Measurements from ENCODE around the gene CMSS1.

DNA sequence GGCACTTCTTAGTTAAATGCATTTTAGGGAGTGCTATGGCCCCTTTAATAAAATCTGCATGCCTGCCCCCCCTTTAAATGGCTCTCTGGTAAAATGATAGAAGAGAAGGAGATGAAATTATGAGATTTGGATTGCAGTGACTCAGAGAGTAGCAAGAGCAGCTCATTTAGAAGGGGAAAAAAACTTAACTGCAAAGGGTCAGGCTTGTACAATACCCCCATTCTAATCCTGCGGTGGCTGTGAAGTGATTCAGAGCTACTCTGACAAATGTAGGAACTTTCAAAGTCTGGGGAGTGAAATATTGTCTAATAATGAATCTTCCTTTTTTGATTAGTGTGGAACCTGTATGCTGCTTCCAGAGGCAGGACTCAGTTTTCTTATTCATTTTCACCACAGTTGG is 399.1 kb downstream of the CMSS1 start:
- TF ChIP-seq, protein P1, sequence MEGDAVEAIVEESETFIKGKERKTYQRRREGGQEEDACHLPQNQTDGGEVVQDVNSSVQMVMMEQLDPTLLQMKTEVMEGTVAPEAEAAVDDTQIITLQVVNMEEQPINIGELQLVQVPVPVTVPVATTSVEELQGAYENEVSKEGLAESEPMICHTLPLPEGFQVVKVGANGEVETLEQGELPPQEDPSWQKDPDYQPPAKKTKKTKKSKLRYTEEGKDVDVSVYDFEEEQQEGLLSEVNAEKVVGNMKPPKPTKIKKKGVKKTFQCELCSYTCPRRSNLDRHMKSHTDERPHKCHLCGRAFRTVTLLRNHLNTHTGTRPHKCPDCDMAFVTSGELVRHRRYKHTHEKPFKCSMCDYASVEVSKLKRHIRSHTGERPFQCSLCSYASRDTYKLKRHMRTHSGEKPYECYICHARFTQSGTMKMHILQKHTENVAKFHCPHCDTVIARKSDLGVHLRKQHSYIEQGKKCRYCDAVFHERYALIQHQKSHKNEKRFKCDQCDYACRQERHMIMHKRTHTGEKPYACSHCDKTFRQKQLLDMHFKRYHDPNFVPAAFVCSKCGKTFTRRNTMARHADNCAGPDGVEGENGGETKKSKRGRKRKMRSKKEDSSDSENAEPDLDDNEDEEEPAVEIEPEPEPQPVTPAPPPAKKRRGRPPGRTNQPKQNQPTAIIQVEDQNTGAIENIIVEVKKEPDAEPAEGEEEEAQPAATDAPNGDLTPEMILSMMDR (IDR thresholded peaks at IDR 0.05): no peak
- no peak for TF ChIP-seq POLR2A (IDR thresholded peaks at IDR 0.05; ENCODE audit: low read depth)

All from esophagus muscularis mucosa (tissue), 3 donors.